Measurements from ENCODE around the gene SMYD3.

DNA sequence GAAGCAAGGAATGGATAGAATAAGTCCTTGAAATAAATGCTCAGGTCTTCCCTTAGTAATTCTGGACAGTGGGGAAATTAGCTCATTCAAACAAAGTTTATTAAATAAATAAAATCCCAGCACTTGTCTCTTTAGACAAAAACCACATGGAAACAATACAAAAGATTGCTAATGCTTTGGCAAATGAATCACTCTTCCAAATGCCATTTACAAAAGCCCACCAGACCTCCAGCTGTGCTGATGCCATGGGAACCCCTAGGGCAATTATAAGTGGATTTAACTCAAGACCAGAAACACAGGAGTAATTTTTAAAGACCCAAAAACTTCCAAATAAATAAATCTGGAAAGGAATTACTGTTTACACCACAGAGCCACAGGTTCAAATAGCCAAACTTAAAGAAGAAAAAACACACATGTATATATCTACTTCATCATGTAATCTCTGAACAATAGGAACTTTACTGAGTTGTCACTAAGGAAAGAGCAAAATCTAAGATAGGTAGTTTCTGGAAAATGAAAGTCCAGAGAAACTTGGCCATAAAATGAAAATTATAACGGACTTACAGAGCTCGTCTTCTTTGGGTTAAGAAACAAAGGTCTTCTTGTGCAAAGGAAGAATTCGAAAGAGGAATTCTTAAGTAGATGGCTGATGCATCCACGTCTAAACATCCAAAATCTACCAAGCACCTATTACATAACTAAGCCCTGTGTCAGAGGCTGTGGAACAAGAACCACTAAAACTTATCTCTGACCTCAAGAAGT lies 399.4 kb downstream of the SMYD3 start:
- TF ChIP-seq, protein P1, sequence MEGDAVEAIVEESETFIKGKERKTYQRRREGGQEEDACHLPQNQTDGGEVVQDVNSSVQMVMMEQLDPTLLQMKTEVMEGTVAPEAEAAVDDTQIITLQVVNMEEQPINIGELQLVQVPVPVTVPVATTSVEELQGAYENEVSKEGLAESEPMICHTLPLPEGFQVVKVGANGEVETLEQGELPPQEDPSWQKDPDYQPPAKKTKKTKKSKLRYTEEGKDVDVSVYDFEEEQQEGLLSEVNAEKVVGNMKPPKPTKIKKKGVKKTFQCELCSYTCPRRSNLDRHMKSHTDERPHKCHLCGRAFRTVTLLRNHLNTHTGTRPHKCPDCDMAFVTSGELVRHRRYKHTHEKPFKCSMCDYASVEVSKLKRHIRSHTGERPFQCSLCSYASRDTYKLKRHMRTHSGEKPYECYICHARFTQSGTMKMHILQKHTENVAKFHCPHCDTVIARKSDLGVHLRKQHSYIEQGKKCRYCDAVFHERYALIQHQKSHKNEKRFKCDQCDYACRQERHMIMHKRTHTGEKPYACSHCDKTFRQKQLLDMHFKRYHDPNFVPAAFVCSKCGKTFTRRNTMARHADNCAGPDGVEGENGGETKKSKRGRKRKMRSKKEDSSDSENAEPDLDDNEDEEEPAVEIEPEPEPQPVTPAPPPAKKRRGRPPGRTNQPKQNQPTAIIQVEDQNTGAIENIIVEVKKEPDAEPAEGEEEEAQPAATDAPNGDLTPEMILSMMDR (IDR thresholded peaks at IDR 0.05), result no peak
- no peak for TF ChIP-seq EZH2 (IDR thresholded peaks at IDR 0.05; ENCODE audit: borderline replicate concordance, insufficient read depth, low read depth, low read length, poor library complexity, severe bottlenecking)
